Cardiac muscle cell (in vitro differentiated cells and primary cell): ENCODE data around the gene KIR3DL3. TPM values are rescaled to one million over a fixed set of nuclear protein-coding genes. Genes with fewer than 3 reads are reported as not detected.
"Not testable (repeated sequence)": the region's sequence is repeated elsewhere in the genome, so short reads cannot be mapped to it uniquely, and the experiment has no call there.

ENCODE experiments used
- DNase-seq, 2 donors: peaks; one replicate each; pipeline versions ENCODE4 v3.0.0 to v3.0.0-alpha.2; 2010 to 2017; ENCODE audit warnings: low read depth in 1 of 2, low spot score in 1 of 2
- H3K27ac ChIP-seq: fragments of 200-600 bp; sonication (generic); 2 replicates; pipeline ENCODE4 v1.5.1; 2016
- H3K27me3 ChIP-seq: fragments of 200-600 bp; sonication (generic); 2 replicates; pipeline ENCODE4 v1.6.0; 2016; ENCODE audit warnings: control low read depth
- H3K36me3 ChIP-seq: fragments of 200-600 bp; sonication (generic); 2 replicates; pipeline ENCODE4 v1.5.1; 2016; ENCODE audit warnings: control low read depth
- H3K4me1 ChIP-seq: fragments of 200-600 bp; sonication (generic); 2 replicates; pipeline ENCODE4 v1.8.1; 2017; ENCODE audit warnings: low read depth, mild to moderate bottlenecking, mixed run types
- H3K4me3 ChIP-seq: fragments of 200-600 bp; sonication (generic); 2 replicates; pipeline ENCODE4 v1.5.1; 2016; ENCODE audit warnings: mild to moderate bottlenecking
- H3K9me3 ChIP-seq: fragments of 200-600 bp; sonication (generic); 2 replicates; pipeline ENCODE4 v1.5.1; 2017; ENCODE audit warnings: low read depth, mild to moderate bottlenecking, control low read depth
- polyA plus RNA-seq: library from polyadenylated mRNA; unstranded; fragments of >200 nt; fragmentation: Nextera tagmentation; extraction: Ambion mirVana; gene quantifications from 2 replicates; pipeline ENCODE4 v1.2.1, GENCODE V29; 2016
- total RNA-seq: library from RNA; depleted of rRNA; stranded (reverse); fragments of >200 nt; gene quantifications from 2 replicates; pipeline ENCODE4 v1.2.3, GENCODE V29; 2016
- TF ChIP-seq, protein P1 (sequence below): IDR thresholded peaks from 2 replicates; pipeline ENCODE4 v1.5.1; 2012; ENCODE audit warnings: low read depth, mild to moderate bottlenecking, low read length

The KIR3DL3 gene
- total and polyA plus RNA-seq, 2 experiments from 2014 or later: not detected

DNA sequence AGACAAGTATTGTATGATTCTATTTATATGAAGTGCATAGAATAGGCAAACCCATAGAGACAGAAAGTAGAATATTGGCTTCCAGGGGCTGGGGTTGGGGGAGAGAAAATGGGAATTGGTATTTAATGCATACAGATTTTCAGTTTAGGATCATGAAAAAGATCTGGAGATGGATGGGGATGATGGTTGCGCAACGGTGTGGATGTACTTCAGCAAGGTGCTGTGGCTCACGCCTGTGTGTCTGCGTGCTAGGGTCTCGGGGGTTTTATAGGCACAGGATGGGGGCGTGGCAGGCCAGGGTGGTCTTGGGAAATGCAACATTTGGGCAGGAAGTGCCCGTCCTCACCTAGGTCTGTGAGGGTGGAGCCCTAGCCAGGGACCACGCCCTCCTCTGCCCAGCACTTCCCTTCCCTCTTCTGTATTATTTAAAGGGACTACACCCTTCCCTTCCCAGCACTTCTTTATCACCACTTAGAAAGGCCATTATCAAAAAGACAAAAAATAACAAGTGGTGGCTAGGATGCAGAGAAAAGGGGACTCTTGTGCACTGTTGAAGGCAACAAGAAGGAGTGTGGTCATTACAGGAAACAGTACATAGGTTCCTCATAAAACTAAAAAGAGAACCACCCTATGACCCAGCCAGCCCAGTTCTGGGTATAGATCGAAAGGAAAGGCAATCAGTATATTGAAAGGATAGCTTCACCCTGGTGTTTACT is 32.5 kb upstream of the KIR3DL3 start:
- no peaks in the 10 kb centered on the region for H3K27me3 ChIP-seq
- no peaks in the 10 kb centered on the region for H3K4me1 ChIP-seq
- H3K36me3 ChIP-seq: no peaks in the 10 kb centered on the region
- H3K9me3 ChIP-seq: no peaks in the 10 kb centered on the region
- DNase-seq: no peak
- H3K27ac ChIP-seq: no peak overlapping the region
- no peak overlapping the region for H3K4me3 ChIP-seq
- TF ChIP-seq, protein P1, sequence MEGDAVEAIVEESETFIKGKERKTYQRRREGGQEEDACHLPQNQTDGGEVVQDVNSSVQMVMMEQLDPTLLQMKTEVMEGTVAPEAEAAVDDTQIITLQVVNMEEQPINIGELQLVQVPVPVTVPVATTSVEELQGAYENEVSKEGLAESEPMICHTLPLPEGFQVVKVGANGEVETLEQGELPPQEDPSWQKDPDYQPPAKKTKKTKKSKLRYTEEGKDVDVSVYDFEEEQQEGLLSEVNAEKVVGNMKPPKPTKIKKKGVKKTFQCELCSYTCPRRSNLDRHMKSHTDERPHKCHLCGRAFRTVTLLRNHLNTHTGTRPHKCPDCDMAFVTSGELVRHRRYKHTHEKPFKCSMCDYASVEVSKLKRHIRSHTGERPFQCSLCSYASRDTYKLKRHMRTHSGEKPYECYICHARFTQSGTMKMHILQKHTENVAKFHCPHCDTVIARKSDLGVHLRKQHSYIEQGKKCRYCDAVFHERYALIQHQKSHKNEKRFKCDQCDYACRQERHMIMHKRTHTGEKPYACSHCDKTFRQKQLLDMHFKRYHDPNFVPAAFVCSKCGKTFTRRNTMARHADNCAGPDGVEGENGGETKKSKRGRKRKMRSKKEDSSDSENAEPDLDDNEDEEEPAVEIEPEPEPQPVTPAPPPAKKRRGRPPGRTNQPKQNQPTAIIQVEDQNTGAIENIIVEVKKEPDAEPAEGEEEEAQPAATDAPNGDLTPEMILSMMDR: no peak

GRCh38 chr19:54692298-54692615 is 32.0 kb upstream of the KIR3DL3 start:
- no peak for DNase-seq
- no peaks in the 10 kb centered on the region for H3K4me1 ChIP-seq
- no peaks in the 10 kb centered on the region for H3K27me3 ChIP-seq
- H3K36me3 ChIP-seq: no peaks in the 10 kb centered on the region
- no peak overlapping the region for H3K27ac ChIP-seq
- TF ChIP-seq, protein P1: no peak
- no peaks in the 10 kb centered on the region for H3K9me3 ChIP-seq
- H3K4me3 ChIP-seq: no peak overlapping the region

GRCh38 chr19:54694648-54695047 is 29.6 kb upstream of the KIR3DL3 start:
- DNase-seq: no peak
- H3K36me3 ChIP-seq: no peaks in the 10 kb centered on the region
- H3K4me1 ChIP-seq: no peaks in the 10 kb centered on the region
- H3K4me3 ChIP-seq: no peak overlapping the region
- TF ChIP-seq, protein P1: no peak
- no peak overlapping the region for H3K27ac ChIP-seq
- H3K27me3 ChIP-seq: no peaks in the 10 kb centered on the region
- H3K9me3 ChIP-seq: no peaks in the 10 kb centered on the region

DNA sequence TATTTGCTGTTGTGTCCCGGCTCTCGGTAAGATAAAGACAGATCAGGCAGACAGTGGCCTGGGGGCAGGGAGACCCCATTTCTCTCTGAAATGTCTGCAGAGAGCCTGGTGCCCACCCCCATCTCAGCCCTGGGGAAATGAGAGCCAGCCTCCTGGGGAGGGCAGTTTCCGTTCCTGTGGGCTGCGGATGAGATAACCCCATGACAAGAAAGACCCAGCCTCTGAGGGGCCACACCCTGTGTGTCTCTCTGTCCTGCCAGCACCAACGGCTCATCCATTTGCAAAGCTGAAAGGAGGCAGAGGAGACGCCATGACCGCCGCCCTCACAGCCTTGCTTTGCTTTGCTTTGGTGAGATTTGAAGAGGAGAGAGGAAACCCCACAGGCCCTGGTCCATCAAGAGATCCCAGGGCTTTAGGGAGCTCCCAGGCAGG is 28.1 kb upstream of the KIR3DL3 start:
- DNase-seq: no peak
- TF ChIP-seq, protein P1: no peak
- no peak overlapping the region for H3K4me3 ChIP-seq
- H3K9me3 ChIP-seq: no peaks in the 10 kb centered on the region
- H3K27me3 ChIP-seq: no peaks in the 10 kb centered on the region
- H3K36me3 ChIP-seq: no peaks in the 10 kb centered on the region
- no peaks in the 10 kb centered on the region for H3K4me1 ChIP-seq
- H3K27ac ChIP-seq: no peak overlapping the region

DNA sequence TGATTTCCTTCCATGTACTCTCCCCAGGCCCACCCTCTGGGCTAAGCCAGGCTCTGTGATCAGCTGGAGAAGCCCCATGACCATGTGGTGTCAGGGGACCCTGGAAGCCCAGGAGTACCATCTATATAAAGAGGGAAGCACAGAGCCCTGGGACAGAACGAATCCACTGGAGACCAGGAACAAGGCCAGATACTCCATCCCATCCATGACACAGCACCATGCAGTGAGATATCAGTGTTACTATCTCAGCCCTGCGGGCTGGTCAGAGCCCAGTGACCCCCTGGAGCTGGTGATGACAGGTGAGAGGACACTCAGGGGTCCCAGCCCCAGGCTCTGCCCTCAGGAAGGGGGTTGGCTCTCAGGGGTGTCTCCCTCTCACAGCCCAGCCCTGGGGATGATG is 27.5 kb upstream of the KIR3DL3 start:
- TF ChIP-seq, protein P1: no peak
- no peaks in the 10 kb centered on the region for H3K9me3 ChIP-seq
- H3K4me3 ChIP-seq: no peak overlapping the region
- no peak overlapping the region for H3K27ac ChIP-seq
- no peaks in the 10 kb centered on the region for H3K27me3 ChIP-seq
- H3K4me1 ChIP-seq: no peaks in the 10 kb centered on the region
- DNase-seq: no peak
- no peaks in the 10 kb centered on the region for H3K36me3 ChIP-seq

GRCh38 chr19:54697716-54698115 is 26.5 kb upstream of the KIR3DL3 start:
- not testable (repeated sequence) for H3K4me1 ChIP-seq, DNase-seq, H3K9me3 ChIP-seq, H3K27me3 ChIP-seq, H3K36me3 ChIP-seq, H3K4me3 ChIP-seq, H3K27ac ChIP-seq
